H1 (cell line): ENCODE results near the gene CEP104. TPM values are rescaled to one million over a fixed set of nuclear protein-coding genes. Genes with fewer than 3 reads are reported as not detected.

Source experiments
- CTCF ChIA-PET: fragments of 300-600 bp; sonication (Branson Sonifier 250); formaldehyde crosslinking; loops from one replicate; lab custom pipeline; 2021; ENCODE audit not compliant: partially characterized antibody; lab: Charles Lee
- POLR2A ChIA-PET: fragments of 300-600 bp; sonication (Branson Sonifier 250); formaldehyde crosslinking; loops from one replicate; lab custom pipeline; 2021; ENCODE audit warnings: inconsistent platforms; ENCODE audit not compliant: partially characterized antibody; lab: Charles Lee
- DNase-seq, 2 experiments: peaks; one replicate each; pipeline versions ENCODE4 v3.0.0 to v3.0.0-alpha.2; 2010 to 2022; ENCODE audit warnings: low spot score in 2 of 2, low read depth in 1 of 2, mixed read lengths in 1 of 2
- FAIRE-seq: peaks from 2 replicates; lab custom pipeline; 2011; peaks lifted over from hg19 to GRCh38; lab: Jason Lieb, UNC
- H2AFZ ChIP-seq: 2 replicates; pipeline ENCODE4 v1.8.1; 2012; ENCODE audit warnings: low read length, inconsistent platforms
- H2AK5ac ChIP-seq: 2 replicates; pipeline ENCODE4 v1.6.1; 2013; ENCODE audit warnings: low read depth, low read length
- H2BK120ac ChIP-seq: replicated peaks from 2 replicates; pipeline ENCODE3; 2013; ENCODE audit warnings: low read depth, low read length, inconsistent platforms
- H2BK12ac ChIP-seq: 2 replicates; pipeline ENCODE4 v1.6.1; 2013; ENCODE audit warnings: low read depth, low read length
- H2BK15ac ChIP-seq: 2 replicates; pipeline ENCODE4 v1.6.1; 2013; ENCODE audit warnings: low read length
- H2BK20ac ChIP-seq: 2 replicates; pipeline ENCODE4 v1.6.1; 2013; ENCODE audit warnings: low read length
- H2BK5ac ChIP-seq: 2 replicates; pipeline ENCODE4 v1.6.1; 2013; ENCODE audit warnings: low read depth, low read length
- H3K14ac ChIP-seq: 2 replicates; pipeline ENCODE4 v1.6.1; 2013; ENCODE audit warnings: inconsistent platforms; ENCODE audit not compliant: insufficient read length
- H3K18ac ChIP-seq: 2 replicates; pipeline ENCODE4 v1.6.1; 2013; ENCODE audit warnings: low read length; ENCODE audit errors: extremely low read depth
- H3K23ac ChIP-seq: 2 replicates; pipeline ENCODE4 v1.6.1; 2013; ENCODE audit warnings: inconsistent platforms; ENCODE audit not compliant: insufficient read length
- H3K23me2 ChIP-seq: 2 replicates; pipeline ENCODE4 v1.6.1; 2013; ENCODE audit warnings: low read depth, low read length
- H3K27ac ChIP-seq: 2 replicates; pipeline ENCODE4 v1.6.1; 2011; ENCODE audit warnings: low read depth, low read length, inconsistent platforms
- H3K27me3 ChIP-seq, 4 experiments: replicated peaks in 1 of 4; 1 replicate in 1 of 4; 2 replicates in 3 of 4; pipeline versions ENCODE4 v1.6.1 to v1.8.1; 2011 to 2013; ENCODE audit warnings: low read length in 3 of 4, mild to moderate bottlenecking in 3 of 4, inconsistent platforms in 2 of 4, mixed read lengths in 2 of 4, moderate library complexity in 1 of 4; ENCODE audit not compliant: control insufficient read depth in 3 of 4, insufficient read depth in 3 of 4; ENCODE audit errors: extremely low read depth in 1 of 4
- H3K36me3 ChIP-seq, 4 experiments: 2 replicates each; pipeline versions ENCODE4 v1.6.1 to v1.8.1; 2011 to 2013; ENCODE audit warnings: mild to moderate bottlenecking in 4 of 4, low read length in 3 of 4, moderate library complexity in 2 of 4, control low read depth in 1 of 4, inconsistent platforms in 1 of 4; ENCODE audit not compliant: insufficient read depth in 4 of 4, control insufficient read depth in 2 of 4
- H3K4ac ChIP-seq: replicated peaks from 2 replicates; pipeline ENCODE3; 2013; ENCODE audit warnings: low read length, low read depth, mixed read lengths, inconsistent platforms; ENCODE audit not compliant: insufficient read length
- H3K4me1 ChIP-seq, 4 experiments: replicated peaks in 1 of 4; 1 replicate in 1 of 4; 2 replicates in 3 of 4; pipeline versions ENCODE4 v1.6.1 to v1.8.1; 2011 to 2013; ENCODE audit warnings: low read length in 3 of 4, inconsistent platforms in 2 of 4, mixed read lengths in 1 of 4; ENCODE audit not compliant: insufficient read depth in 4 of 4, control insufficient read depth in 3 of 4
- H3K4me2 ChIP-seq, 2 experiments: 2 replicates each; pipeline versions ENCODE4 v1.6.1 to v1.8.1; 2011 to 2013; ENCODE audit warnings: low read depth in 2 of 2, low read length in 2 of 2, control low read depth in 1 of 2, inconsistent platforms in 1 of 2, mild to moderate bottlenecking in 1 of 2; ENCODE audit not compliant: insufficient read depth in 1 of 2
- H3K4me3 ChIP-seq, 4 experiments: fragments of 200-600, 300-600 bp in 1 of 4; sonication (generic), shearing (Covaris generic), sonication (Bioruptor Twin) in 1 of 4; 2 replicates each; pipeline versions ENCODE4 v1.5.1 to v1.8.1; 2011 to 2016; ENCODE audit warnings: low read length in 4 of 4, low read depth in 3 of 4, control low read depth in 2 of 4, inconsistent platforms in 2 of 4, mild to moderate bottlenecking in 2 of 4, mixed read lengths in 1 of 4, moderate library complexity in 1 of 4; ENCODE audit not compliant: insufficient read depth in 2 of 4; ENCODE audit errors: extremely low read depth in 1 of 4
- H3K56ac ChIP-seq: replicated peaks from 2 replicates; pipeline ENCODE3; 2013; ENCODE audit warnings: low read depth, mild to moderate bottlenecking, mixed read lengths, low read length, inconsistent platforms; ENCODE audit not compliant: insufficient read length
- H3K79me1 ChIP-seq: 2 replicates; pipeline ENCODE4 v1.6.1; 2013; ENCODE audit warnings: low read depth, low read length, control low read depth
- H3K79me2 ChIP-seq, 2 experiments: 2 replicates each; pipeline versions ENCODE4 v1.6.1 to v1.8.1; 2012 to 2013; ENCODE audit warnings: low read length in 2 of 2, mild to moderate bottlenecking in 2 of 2, inconsistent platforms in 1 of 2; ENCODE audit not compliant: insufficient read depth in 2 of 2, control insufficient read depth in 1 of 2
- H3K9ac ChIP-seq, 4 experiments: replicated peaks in 1 of 4; 1 replicate in 1 of 4; 2 replicates in 3 of 4; pipeline versions ENCODE4 v1.6.1 to v1.8.1; 2011 to 2013; ENCODE audit warnings: low read depth in 3 of 4, low read length in 3 of 4, control low read depth in 2 of 4, mild to moderate bottlenecking in 2 of 4, moderate library complexity in 2 of 4, inconsistent platforms in 1 of 4; ENCODE audit errors: extremely low read depth in 1 of 4
- H3K9me3 ChIP-seq, 2 experiments: 2 replicates each; pipeline versions ENCODE4 v1.6.1 to v1.8.1; 2012 to 2013; ENCODE audit warnings: mild to moderate bottlenecking in 2 of 2, moderate library complexity in 2 of 2, control low read depth in 1 of 2, inconsistent platforms in 1 of 2, low read depth in 1 of 2, low read length in 1 of 2, mixed read lengths in 1 of 2; ENCODE audit not compliant: insufficient read depth in 2 of 2
- H4K20me1 ChIP-seq, 2 experiments: replicated peaks in 1 of 2; 2 replicates each; pipeline versions ENCODE3 to v1.8.1; 2011 to 2013; ENCODE audit warnings: inconsistent platforms in 2 of 2, low read length in 2 of 2, mild to moderate bottlenecking in 1 of 2; ENCODE audit not compliant: insufficient read depth in 2 of 2, control insufficient read depth in 1 of 2
- H4K5ac ChIP-seq: 2 replicates; pipeline ENCODE4 v1.6.1; 2013; ENCODE audit warnings: low read length, low read depth, mixed read lengths, inconsistent platforms; ENCODE audit not compliant: insufficient read length
- H4K8ac ChIP-seq: 2 replicates; pipeline ENCODE4 v1.8.0; 2013; ENCODE audit warnings: mild to moderate bottlenecking, moderate library complexity, low read length, inconsistent platforms; ENCODE audit not compliant: insufficient read depth; ENCODE audit errors: extremely low read depth
- H4K91ac ChIP-seq: replicated peaks from 2 replicates; pipeline ENCODE3; 2013; ENCODE audit warnings: low read length, mixed read lengths, inconsistent platforms; ENCODE audit not compliant: insufficient read length
- CTBP2 ChIP-seq: IDR thresholded peaks from 2 replicates; pipeline ENCODE4 v1.7.0; 2011; ENCODE audit warnings: borderline replicate concordance, mild to moderate bottlenecking, moderate library complexity, mixed read lengths, low read length; ENCODE audit not compliant: insufficient read depth, insufficient read length
- GABPA ChIP-seq: IDR thresholded peaks from 2 replicates; pipeline ENCODE4 v1.6.1; 2011; ENCODE audit warnings: mild to moderate bottlenecking, low read length, moderate library complexity, borderline replicate concordance; ENCODE audit not compliant: insufficient read depth
- GTF2F1 ChIP-seq: IDR thresholded peaks from 2 replicates; pipeline ENCODE4 v1.6.1; 2012; ENCODE audit warnings: low read depth, low read length, improper control_type of control experiment, borderline replicate concordance
- JUN ChIP-seq: IDR thresholded peaks from 2 replicates; pipeline ENCODE4 v1.6.1; 2011; ENCODE audit warnings: low read depth, mild to moderate bottlenecking, improper control_type of control experiment, low read length
- JUND ChIP-seq: IDR thresholded peaks from 2 replicates; pipeline ENCODE4 v1.6.1; 2011; ENCODE audit warnings: mild to moderate bottlenecking, improper control_type of control experiment, low read length
- PHF8 ChIP-seq: fragments of 200-600 bp; sonication (generic); conservative IDR thresholded peaks from 2 replicates; pipeline ENCODE4 v1.7.1; 2012; ENCODE audit warnings: low read depth, mild to moderate bottlenecking, inconsistent platforms, low read length, moderate library complexity
- POLR2AphosphoS5 ChIP-seq: IDR thresholded peaks from 2 replicates; pipeline ENCODE4 v1.6.1; 2011; ENCODE audit warnings: low read depth, low read length
- RAD21 ChIP-seq, 2 experiments: IDR thresholded peaks in 1 of 2; conservative IDR thresholded peaks in 1 of 2; 2 replicates each; pipeline ENCODE4 v1.6.1; 2011; ENCODE audit warnings: low read depth in 2 of 2, low read length in 2 of 2, improper control_type of control experiment in 1 of 2, inconsistent platforms in 1 of 2, mild to moderate bottlenecking in 1 of 2, moderate library complexity in 1 of 2
- RNF2 ChIP-seq: fragments of 200-900, 300-1000 bp; sonication (generic); IDR thresholded peaks from 2 replicates; pipeline ENCODE4 v1.7.1; 2016; ENCODE audit warnings: borderline replicate concordance, low read depth, mild to moderate bottlenecking, antibody characterized with exemption, low read length; ENCODE audit not compliant: poor library complexity, severe bottlenecking; ENCODE audit errors: missing control alignments
- SP1 ChIP-seq: IDR thresholded peaks from 2 replicates; pipeline ENCODE4 v1.6.1; 2011; ENCODE audit warnings: low read depth, low read length
- SP2 ChIP-seq: IDR thresholded peaks from 2 replicates; pipeline ENCODE4 v1.6.1; 2012; ENCODE audit warnings: mild to moderate bottlenecking, low read length, inconsistent platforms
- WGBS, 2 experiments: shearing (Covaris generic) in 1 of 2; methylation state at CpG; one replicate each; pipeline versions ENCODE4 v1.1.6 to v1.1.7; 2013 to 2015; ENCODE audit warnings: low lambda C conversion rate in 2 of 2, mixed read lengths in 2 of 2, inconsistent platforms in 1 of 2, low coverage in 1 of 2, missing lambda C conversion rate in 1 of 2; ENCODE audit not compliant: insufficient replicate concordance in 2 of 2, insufficient coverage in 1 of 2, insufficient read length in 1 of 2; ENCODE audit errors: extremely low coverage in 1 of 2, missing lambda C conversion rate in 1 of 2; 5-methylcytosine and 5-hydroxymethylcytosine counted together
- polyA plus RNA-seq, 7 experiments: library from polyadenylated mRNA; depleted of rRNA in 3 of 7; stranded (reverse) in 5 of 7; unstranded in 2 of 7; fragments of >200 nt in 5 of 7; fragments of 200-250 nt in 2 of 7; gene quantifications; 1 replicate in 5 of 7; 2 replicates in 1 of 7; 4 replicates in 1 of 7; pipeline versions ENCODE4 v1.2.1 to v1.2.3, GENCODE V29; 2011 to 2013; ENCODE audit warnings: missing spikeins in 2 of 7, mixed read lengths in 2 of 7
- total RNA-seq: library from RNA; stranded (reverse); fragmentation: NEBNext Ultra II Directional; extraction: Animal tissue kit (Norgen Biotek cat#: 25700); gene quantifications from 2 replicates; pipeline ENCODE4 v1.2.1, GENCODE V29; 2021

CEP104 gene
- total and polyA plus RNA-seq, 2 of the 8 experiments (the other 6 are each of a cell fraction or from before 2014, with no cell fraction given): 8.0 to 43.9 TPM

GRCh38 chr1:3763351-3764125 is 93.5 kb downstream of the CEP104 start:
- no peak overlapping the region for H3K4ac ChIP-seq
- H3K14ac ChIP-seq: no peak overlapping the region
- no peak overlapping the region for H3K27ac ChIP-seq
- no peaks in the 10 kb centered on the region for H3K23me2 ChIP-seq
- no peak for FAIRE-seq
- POLR2A ChIA-PET: interaction anchor here (0.9 to 1.0 kb wide), 3 partner anchors 17 to 132 kb away, joined by 3 read pairs; partner anchors contain the start of gene LRRC47
- H3K18ac ChIP-seq: no peak overlapping the region
- CTCF ChIA-PET: interaction anchor here (0.8 to 1.6 kb wide), 3 partner anchors 16 to 41 kb away, joined by 3 to 5 read pairs (median 3); no protein-coding TSS in a partner anchor
- 92% methylated on average over 31 of the region's 31 CpGs; no CpG with 5 or more reads in 1 of the 2 experiments for WGBS, 2 experiments
- DNase-seq: no peak
- no peak overlapping the region for H3K4me3 ChIP-seq
- no peak overlapping the region for H2AFZ ChIP-seq
- H4K5ac ChIP-seq: no peak overlapping the region
- H2BK12ac ChIP-seq: no peak overlapping the region
- no peaks in the 10 kb centered on the region for H3K79me2 ChIP-seq
- no peak overlapping the region for H3K9ac ChIP-seq
- no peak overlapping the region for H2BK5ac ChIP-seq
- no peaks in the 10 kb centered on the region for H3K79me1 ChIP-seq
- no peak overlapping the region for H2BK20ac ChIP-seq
- no peaks in the 10 kb centered on the region for H4K20me1 ChIP-seq
- H4K8ac ChIP-seq: peak overlapping the region; percentile 68; the same call in 1 of the 2 replicates
- H2AK5ac ChIP-seq: no peak overlapping the region
- no peak overlapping the region for H3K4me2 ChIP-seq
- H4K91ac ChIP-seq: no peak overlapping the region
- H3K36me3 ChIP-seq: no peaks in the 10 kb centered on the region
- peaks cover 0 to 2% (median 0%) of the 10 kb centered on the region in 4 experiments; a peak in 2 of 7 replicates for H3K27me3 ChIP-seq
- H2BK120ac ChIP-seq: no peak overlapping the region
- no peak overlapping the region for H3K23ac ChIP-seq
- peaks cover 3 to 7% of the 10 kb centered on the region in 2 experiments; a peak in 1 of 4 replicates for H3K9me3 ChIP-seq
- H3K56ac ChIP-seq: no peak overlapping the region
- no peaks in the 10 kb centered on the region for H3K4me1 ChIP-seq
- no peak overlapping the region for H2BK15ac ChIP-seq
- no peak for TF ChIP-seq JUN
- TF ChIP-seq RAD21 (IDR thresholded peaks at IDR 0.05 in 1 of 2, conservative IDR thresholded peaks at IDR 0.05 in 1 of 2; ENCODE audit: low read depth in 2 of 2, low read length in 2 of 2): no peak
- no peak for TF ChIP-seq CTBP2
- no peak for TF ChIP-seq GTF2F1
- no peak for TF ChIP-seq SP1
- no peak for TF ChIP-seq GABPA
- TF ChIP-seq JUND: no peak
- TF ChIP-seq POLR2AphosphoS5: no peak
- no peak for TF ChIP-seq PHF8
- no peak for TF ChIP-seq SP2
- no peak for TF ChIP-seq RNF2
